Tongue (tissue), 2 donors: Measurements from ENCODE around the gene SLAMF9. TPM values are rescaled to one million over a fixed set of nuclear protein-coding genes. Genes with fewer than 3 reads are reported as not detected.

Experiments
- DNase-seq: peaks from one replicate; pipeline ENCODE4 v3.0.0-alpha.2; 2015
- total RNA-seq: library from RNA; depleted of rRNA; stranded (reverse); fragments of >200 nt; gene quantifications from one replicate; pipeline ENCODE4 v1.2.3, GENCODE V29; 2014

SLAMF9 gene
- total RNA-seq, 1 donor from 2014 or later: not detected

DNA sequence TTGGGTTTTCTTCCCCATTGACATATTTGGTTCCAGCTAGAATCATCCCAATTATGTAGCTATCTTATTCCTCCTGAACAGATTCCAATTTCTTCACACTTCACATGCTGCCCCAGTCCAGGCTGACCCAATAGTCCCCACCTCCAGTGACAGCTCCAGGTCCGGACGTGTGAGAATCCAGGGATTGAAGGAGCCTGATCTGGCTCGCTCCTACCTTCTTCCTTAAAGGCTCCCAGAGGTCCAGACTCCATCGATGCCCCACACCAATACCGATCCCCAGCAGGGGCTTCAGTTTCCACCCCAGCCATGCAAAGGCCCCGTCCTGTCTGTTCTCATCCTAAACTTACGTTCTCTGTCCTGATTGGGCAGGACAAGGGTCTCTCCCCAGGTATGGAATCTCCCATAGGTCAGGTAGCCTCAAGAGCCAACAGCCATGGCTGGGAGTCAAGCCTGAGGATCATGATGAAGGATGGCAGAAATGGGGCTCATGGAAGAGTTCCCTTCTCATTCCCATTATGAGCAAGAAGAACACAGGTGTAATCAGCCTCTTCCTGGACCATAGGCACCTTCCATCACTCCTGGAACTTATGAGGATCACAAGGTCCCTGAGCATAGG is 20.4 kb upstream of the SLAMF9 start:
- no peak for DNase-seq

DNA sequence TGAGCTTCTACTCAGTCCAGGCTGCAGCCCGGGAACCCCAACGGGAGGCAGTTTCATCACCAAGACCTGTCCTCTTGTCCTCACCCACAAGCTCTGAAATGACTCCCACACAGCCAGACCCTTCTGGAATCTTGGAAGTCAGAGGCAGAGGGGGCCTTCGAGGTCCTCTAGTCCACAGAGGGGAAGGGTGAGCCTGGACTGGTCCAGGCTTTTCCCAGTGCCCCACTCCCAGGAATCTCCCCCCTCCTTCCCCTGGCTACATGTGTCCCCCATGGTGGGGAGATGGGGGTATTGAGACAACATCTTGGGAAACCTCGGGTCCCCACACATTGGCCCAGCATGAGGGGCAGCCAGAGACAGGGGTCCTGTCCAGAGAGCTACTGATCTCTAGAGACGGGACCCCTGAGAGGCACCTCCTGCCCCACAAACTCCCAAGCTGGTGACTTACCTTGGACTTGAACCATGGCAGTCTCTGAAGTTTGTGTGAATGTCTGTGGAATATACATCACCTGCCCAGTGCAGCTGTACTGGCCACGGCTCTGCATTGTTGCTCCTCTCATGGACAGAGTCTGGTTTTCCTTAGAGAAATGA is 19.4 kb upstream of the SLAMF9 start:
- no peak for DNase-seq

DNA sequence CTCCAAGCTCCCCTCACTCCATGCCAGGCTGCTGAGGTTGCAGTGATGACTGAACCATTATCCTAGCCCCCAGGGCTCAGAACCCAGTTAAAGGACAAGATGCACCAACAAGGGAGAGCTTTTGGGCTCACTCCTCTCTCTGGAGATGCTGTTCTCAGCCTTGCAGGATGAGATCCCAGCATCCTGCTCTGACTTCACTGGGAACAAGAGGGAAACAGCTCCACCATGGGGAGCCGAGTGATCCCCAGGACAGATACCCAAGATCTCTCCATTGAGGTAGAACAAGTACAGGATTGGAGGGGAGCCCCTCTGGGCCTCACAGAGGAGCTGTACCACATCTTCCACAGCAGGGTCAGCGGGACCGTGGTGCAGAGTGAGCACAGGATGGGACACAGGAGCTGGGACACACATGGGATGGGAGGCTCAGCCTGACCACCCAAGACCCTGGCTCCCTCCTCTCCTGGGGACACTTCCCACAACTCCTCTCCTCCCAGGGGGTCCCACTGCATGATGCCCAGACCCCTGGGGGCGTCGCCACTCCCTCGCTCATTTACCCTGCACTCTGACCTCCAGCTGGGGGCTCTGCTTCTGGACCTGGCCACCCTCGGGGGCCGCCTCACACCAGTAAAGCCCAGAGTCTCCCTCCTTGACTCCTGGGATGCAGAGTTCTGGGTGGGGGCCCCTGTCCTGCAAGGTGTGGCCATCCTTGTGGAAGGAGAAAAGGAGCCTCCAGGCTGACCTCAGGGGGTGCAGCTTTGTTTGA is 18.6 kb upstream of the SLAMF9 start:
- DNase-seq: no peak

DNA sequence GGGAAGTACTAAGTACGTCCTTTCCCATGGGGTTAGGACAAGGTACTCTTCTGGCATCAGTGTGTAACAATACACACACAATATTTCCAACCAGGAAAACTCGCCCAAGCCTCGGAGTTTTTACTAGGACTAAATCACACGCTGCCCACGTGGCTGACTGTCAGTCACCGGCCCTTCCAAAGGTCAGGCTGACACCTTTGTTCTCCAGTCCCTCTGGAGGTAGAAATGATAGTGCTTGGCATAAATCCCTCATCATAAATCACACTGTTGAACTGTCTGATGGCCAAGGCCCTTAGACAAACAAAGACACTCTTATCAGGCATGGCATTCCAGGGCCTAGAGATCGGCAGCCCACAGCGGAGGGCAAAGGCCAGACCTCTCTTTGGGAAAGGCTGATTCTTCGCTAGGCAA is 16.9 kb upstream of the SLAMF9 start:
- no peak for DNase-seq

DNA sequence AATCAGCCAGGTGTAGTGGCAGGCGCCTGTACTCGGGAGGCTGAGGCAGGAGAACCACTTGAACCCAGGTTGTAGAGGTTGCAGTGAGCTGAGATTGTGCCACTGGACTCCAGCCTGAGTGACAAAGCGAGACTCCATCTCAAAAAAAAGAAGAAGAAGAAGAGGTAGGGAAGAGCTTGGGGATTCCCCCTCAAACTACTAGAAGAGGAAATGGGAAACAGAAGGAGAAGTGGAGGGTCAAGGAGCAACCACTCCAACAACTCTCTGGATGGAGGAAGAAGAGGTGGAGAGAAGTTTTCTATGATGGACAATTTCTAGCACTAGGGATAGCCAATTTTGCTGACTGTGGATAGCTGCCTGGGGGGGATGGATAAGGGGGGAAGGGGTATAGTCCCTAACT is 14.9 kb upstream of the SLAMF9 start:
- DNase-seq: no peak

DNA sequence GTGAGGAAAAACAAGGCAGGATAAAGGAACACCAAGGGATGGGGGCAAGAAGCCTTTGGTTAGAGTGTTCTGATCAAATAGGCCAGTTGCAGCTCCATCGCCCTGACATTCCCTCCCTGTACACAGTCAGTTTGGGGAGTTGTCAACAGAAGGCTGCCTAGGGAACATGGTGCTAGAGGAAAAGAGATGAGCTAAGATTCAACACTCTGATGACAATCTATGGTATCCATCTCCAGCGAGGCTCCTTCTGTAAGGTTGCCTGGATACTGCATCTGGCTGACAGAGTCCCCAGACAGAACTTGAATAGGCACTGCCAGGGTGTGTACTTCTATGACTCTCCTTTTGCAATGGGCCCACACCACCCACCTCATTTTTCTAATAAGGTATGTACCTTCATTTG is 11.2 kb upstream of the SLAMF9 start:
- DNase-seq: no peak

DNA sequence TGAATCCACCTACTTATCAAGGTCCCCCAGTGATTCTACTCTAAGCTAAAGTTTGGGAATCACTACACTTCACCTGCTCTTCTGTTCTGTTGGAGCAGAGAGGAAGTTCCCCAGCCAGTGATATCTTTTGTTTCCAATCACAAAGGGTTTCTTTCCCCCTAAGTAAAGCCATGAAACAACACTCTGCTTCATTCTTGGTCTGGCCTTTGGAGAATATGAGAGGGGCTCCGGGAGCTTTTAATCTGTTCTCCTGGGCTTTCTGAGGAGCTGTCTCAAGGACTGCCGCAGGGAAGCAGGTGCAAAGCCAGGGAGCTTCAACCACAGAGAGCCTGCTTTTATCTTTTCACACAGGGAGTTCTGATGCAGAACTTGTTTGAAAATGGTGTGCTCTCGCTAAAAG is 10.1 kb upstream of the SLAMF9 start:
- no peak for DNase-seq

DNA sequence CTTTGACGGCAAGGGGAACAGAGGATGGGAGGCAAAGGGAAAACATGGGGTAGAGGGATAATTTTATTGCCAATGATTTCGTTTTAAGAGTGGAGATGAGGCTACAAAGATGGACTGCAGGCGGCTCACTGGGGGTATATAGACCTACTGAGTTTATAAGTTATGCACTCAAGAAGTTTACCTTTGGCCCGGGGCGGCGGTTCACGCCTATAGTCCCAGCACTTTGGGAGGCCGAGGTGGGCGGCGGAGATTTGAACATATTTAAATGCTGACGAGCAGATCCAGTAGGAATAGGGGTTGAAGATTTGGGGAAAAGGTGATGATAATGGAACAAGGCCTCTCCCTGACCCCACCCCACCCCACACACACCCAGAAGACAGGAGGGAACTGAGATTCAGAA is 8.1 kb upstream of the SLAMF9 start:
- DNase-seq: no peak

DNA sequence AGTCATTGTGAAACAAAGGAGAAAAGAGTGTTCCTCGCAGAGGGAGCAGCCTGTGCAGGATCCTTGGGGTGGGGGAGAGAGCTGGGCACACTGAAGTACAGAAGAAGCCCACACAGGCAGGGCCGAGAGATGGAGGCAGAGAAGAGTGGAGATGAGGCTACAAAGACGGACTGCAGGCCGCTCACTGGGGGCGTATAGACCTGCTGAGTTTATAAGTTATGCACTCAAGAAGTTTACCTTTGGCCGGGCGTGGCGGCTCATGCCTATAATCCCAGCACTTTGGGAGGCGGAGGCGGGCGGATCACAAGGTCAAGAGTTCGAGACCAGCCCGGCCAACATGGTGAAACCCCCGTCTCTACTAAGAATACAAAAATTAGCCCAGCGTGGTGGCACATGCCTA is 7.6 kb upstream of the SLAMF9 start:
- no peak for DNase-seq

DNA sequence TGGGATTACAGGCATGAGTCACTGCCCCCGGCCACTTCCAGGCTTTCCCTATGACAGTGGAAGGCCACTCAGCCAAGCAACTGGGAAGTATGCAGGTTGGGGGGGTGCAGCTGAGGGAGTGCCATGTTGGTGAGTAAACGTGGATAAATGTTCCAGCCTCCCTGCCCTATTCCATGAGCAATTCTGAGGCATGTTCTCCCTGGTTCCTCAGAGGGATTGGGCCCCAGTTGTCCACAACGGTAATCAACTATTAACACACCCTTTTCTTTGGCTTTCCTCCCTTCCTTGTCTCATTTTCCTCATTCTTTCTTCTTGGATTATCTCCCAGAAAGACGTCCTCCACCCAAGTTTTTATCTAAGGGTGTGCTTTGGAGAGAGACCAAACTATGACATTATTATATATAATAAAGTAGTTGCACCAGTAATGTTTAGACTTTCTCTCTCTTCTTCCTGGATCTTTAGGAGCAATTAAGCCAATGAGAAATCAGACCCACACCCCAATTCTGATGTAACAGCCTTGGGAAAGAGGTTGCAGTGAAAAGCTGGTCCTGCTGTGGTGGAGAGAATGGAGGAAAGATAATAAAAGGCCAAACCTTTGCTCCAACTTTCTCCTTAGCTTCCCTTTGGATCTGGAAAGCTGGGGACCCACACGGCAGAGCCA is 6.8 kb upstream of the SLAMF9 start:
- peak; percentile 34 for DNase-seq

DNA sequence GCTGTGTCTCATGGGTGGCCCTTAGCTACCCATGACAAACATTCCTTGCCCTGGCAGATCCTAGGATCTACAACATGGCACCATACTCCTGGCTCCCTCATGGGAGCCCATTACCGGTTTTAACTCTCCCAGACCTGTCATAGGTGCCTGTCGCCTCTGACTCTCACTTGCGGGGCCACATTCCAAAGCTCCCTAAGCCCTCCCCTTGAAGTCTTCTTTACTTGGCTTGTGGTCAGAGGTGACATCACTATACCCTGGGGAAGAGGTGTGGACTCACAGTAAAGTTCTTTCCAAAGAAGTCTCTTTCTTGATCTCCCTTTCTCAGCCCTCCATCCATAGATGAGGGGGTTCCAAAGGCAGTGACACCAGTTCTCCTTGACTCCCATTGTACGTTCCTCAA is 5.4 kb upstream of the SLAMF9 start:
- no peak for DNase-seq

DNA sequence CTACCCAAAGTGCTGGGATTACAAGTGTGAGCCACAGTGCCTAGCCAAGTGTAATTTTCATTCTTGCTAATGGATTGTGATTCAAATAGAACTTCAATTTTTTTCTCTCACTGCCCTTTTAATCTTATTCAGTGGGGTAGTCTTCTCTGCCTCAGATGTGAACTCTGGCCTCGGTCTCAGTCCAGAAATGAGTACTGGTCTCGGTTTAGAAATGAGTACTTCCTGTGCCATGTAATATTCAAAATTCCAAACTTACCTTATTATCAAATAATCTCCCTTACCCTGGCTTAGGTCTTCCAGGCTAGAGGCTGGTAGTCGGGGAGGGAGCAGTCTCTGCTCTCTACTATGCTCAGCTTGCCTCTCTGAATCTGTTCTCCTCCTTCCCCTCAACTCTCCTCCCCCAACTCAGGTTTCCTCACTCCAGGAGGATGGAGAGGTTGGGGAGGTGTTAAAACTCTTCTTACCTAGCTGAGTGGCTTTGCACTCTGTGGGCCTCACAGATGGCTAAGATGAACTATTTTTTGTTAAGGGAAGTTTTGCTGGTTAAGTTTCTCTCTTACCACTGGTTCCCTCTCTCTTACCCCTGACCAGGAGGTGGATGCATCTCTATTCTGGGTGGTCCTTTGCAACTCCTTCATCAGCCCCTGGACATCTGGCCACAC is 4.8 kb upstream of the SLAMF9 start:
- DNase-seq: no peak

DNA sequence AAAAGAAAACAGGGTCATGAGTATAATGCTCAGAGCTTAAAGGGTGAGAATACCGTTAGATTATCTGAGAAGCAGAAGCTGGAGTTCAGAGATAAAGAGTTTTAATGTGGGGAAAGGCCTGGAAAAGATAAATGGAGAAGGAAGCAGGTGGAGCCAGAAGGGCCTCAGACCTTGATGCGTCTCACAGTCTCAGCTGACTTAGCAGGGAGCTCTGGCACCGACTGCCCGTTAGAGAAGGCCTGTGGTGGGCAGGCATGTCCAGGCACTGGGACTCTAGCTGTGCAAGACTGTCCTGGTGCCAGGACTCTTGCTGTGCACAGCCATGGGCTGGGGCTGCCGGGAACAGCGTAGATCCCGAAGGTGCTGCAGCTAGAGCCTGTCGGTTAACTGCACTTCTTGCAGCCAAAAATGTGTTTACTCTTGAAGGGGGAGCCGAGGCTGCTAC is 3.8 kb upstream of the SLAMF9 start:
- DNase-seq: no peak

DNA sequence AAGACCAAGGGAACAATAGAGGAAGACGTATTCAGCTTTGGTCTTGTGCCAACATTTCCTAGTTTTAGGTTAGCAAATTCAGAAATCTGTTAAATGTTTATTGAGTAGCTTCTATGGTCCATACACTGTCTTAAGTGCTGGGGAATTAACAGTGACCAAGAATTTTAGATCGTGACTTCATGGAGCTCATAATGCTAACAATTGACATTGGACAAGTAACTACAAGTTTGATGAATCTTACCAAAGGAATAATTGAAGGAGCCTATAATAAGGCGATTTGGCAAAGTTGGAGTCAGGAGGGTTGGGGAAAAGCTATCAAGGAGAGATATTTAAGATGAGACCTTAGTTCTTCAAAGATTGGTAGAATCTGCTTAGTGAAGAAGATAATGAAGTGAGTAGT is 1.4 kb upstream of the SLAMF9 start:
- DNase-seq: no peak

DNA sequence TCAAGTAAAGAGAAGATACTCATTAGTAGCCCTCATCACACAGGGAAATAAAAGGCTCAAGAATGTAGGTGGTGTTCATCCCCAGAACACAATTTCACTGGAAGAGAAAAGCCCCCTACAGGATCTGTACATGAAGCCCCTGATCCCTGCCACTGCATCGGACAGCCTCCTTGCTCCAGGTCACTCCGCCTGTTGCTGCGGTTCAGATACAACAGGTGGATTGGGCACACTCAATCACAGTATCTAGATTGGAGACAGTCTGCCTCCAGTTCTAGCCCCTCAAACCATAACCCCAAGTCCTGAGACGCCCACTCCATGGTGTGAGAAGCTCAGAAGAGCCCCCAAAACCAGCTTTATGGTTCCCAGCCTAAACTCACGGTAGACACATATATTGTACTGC is 1.1 kb downstream of the SLAMF9 start:
- DNase-seq: no peak

DNA sequence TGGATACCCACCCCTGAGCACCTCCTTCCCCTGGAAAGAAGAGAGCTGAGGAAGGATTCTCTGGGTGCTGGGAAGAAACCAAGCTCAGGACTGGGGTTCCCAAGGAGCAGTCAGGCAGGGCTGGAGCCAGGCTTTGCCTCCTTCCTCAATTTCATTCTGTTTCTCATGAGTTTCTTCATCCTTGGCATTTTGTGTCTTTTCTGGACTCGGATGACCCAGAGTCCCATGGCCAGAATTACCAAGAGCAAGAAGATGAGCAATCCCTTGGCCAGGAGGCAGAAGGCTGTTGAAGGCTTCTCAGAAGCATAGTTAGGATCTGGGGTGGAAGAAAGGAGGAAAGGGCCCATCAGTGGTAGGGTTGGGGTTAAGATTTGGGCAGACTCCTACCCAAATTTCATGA is 2.5 kb downstream of the SLAMF9 start:
- no peak for DNase-seq

DNA sequence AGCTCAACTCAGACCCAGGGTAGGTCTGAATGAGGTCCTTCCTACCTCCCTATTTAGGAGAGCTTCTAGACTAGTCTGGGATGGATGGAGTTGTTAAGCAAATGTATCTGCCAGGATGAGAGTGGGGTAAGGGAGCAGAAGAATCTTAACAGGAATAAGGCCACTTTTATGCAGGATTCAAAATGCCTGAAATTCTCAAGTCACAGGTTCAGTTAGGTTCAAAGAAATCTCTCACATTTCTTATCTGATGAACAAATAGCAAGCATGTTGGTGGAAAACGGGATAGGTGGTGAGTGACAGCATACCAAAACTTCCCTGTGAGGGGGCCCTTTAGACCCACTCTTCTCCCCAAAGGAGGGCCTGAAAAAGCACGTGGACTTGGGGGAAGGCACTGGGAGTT is 3.0 kb downstream of the SLAMF9 start:
- DNase-seq: no peak

DNA sequence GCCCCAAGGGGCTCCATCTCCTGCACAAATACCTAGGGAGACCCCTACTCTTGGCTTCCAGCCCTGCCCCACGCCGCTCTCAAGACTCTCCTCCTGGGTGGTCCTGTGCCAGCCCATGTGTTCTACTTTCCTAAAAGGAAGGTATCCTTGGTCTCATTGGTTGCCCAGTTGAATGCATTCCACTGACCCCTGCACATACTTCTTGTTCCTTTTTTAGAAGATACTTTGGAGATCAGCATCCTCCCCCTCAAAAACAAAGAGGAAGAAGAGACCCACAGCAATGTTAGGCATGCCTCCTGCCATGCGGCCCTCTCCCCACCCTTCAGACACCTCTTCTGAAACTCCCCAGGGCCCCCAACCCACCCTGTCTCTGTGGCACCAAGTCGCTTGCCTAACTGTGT is 4.1 kb downstream of the SLAMF9 start:
- DNase-seq: no peak

DNA sequence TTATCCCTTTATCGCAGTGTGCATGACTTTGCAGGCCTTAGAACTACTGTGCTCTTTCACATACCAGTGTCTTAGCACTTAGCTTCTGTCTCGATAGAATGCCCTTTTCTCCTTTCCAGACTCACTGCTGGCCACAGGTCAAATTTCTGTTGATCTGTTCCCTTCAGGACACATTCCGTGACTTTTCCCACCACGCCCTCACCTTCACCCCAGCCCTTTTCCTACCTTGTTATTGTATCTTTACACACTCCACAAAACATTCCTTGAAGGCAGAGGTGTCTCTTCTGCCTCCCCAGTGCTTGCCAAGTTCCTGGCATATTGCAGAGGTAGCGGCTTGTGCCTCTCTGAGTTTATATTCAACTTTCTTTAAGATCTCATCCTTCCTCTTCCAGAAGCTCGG is 4.9 kb downstream of the SLAMF9 start:
- no peak for DNase-seq

DNA sequence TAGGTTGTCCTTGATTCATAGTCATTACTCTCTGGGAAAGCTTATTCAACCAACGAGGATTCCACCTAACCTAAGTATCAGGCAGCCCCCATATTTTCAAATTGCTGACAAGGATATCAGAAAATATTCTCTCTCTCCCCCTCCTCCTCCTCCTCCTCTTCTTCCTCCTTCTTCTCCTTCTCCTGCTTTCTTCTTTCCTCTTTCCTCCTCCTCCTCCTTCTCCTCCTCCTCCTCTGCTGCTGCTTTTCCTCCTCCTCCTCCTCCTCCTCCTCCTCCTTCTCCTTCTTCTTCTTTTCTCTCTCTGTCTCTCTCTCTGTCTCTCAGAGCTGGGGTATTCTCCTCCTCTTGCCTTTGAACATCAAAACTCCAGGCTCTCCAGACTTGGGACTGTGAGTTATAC is 6.1 kb downstream of the SLAMF9 start:
- no peak for DNase-seq

DNA sequence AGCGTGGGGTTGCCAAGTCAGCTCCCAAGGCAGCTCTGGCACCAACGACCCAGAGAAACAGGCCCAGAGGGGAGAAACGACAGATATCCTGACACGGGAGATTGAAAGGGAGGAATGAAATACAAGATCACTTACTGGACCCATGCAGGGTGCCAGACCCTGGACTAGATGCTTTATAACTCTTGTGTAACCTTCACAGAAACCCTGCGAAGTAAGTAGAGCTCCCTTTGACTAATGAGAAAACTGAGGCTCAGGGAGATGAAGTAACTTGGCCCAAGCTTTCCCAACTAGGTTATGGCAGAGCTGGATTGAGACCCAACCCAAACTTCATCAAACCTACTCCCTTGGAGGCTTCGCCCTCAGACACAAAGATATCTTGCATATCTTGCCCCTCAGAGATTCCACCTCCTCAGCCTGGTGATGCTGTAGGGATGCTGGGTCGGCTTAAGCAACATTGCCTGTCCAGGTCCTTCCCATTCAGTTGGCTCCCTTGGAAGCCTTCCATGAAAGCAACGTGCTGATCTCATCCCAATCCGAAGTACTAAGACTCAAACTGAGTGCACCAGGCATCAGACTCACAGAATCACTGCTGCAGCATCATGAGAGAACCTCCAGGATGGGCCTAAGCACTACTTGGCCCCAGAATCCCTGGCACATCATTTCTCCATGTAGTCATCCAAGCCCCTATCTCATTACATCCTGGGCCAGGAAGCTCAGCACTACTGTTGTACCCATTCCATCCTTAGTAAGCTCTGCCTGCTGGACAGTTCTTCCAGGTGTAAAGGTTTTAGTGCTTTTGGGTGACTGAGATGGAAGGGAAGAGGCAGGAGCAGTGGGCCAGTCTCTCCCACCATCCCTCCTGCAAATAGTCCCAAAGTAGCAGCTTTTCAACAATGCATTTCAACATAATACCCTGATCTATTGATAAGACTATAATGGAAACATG is 7.5 kb downstream of the SLAMF9 start:
- DNase-seq: no peak
